ENCODE results near the gene KCNK3. TPM values are rescaled to one million over a fixed set of nuclear protein-coding genes. Genes with fewer than 3 reads are reported as not detected.

Gene KCNK3
- total and polyA plus RNA-seq, 2 of the 13 experiments (the other 11 are each of a cell fraction or from before 2014, with no cell fraction given), result not detected

DNA sequence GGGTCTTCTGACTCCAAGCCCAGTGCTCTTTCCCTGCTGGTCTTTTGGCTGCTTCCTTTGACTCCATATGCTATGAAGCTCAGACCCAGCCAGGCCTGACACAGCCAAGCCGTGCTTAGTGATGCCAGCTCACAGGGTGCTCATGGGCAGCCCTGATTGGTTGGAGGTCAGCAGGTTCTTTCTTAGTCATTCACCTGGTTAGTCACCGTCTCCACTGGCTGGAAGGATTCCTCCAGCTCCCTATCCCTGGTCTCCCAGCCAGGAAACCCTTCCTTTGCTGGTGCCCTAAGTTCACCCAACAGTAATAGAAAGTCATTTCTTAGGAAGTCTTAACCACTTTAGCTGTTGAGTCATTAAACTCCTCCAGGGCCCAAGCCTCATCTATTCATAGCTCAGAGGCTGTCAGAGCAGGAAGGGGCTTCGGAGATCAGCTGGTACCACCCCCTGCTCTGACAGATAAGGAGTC, 3.9 kb downstream of the KCNK3 start (continued):
- TF ChIP-seq ZNF331 (CRISPR knock-in tag; IDR thresholded peaks at IDR 0.05) (no peak), GATA4 (IDR thresholded peaks at IDR 0.05; ENCODE audit: borderline replicate concordance, low read depth) (no peak), IRF2 (CRISPR knock-in tag; IDR thresholded peaks at IDR 0.05) (no peak), ZKSCAN1 (IDR thresholded peaks at IDR 0.05; ENCODE audit: low read length) (no peak), SNAI1 (CRISPR knock-in tag; IDR thresholded peaks at IDR 0.05; ENCODE audit: borderline replicate concordance) (no peak), ZNF720 (CRISPR knock-in tag; IDR thresholded peaks at IDR 0.05) (no peak), AKAP8 (CRISPR knock-in tag; IDR thresholded peaks at IDR 0.05) (no peak)
- TF ChIP-seq, protein P1, sequence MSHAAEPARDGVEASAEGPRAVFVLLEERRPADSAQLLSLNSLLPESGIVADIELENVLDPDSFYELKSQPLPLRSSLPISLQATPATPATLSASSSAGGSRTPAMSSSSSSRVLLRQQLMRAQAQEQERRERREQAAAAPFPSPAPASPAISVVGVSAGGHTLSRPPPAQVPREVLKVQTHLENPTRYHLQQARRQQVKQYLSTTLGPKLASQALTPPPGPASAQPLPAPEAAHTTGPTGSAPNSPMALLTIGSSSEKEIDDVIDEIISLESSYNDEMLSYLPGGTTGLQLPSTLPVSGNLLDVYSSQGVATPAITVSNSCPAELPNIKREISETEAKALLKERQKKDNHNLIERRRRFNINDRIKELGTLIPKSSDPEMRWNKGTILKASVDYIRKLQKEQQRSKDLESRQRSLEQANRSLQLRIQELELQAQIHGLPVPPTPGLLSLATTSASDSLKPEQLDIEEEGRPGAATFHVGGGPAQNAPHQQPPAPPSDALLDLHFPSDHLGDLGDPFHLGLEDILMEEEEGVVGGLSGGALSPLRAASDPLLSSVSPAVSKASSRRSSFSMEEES (CRISPR knock-in tag; IDR thresholded peaks at IDR 0.05), result no peak

DNA sequence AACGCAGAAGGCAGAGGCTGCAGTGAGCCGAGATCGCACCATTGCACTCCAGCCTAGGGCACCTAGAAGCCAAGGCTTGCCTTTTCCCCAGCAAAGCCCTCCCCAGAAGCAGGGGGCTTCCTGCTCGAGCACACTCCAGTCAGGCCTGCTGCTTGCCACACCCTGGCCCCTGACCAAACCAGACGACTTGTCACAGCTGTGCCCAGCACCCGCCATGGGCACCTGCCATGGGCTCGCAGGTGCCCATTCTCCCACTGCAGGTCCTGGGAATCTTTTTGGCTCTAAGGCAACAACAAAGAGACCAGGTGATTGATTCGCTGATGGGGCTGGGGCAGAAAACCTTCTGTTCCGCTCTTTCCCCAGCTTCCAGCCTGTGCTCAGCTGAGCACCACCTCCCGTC, 4.9 kb downstream of the KCNK3 start:
- H3K36me3 ChIP-seq (replicated peaks in 1 of 2; ENCODE audit: control insufficient read depth in 1 of 2, insufficient read depth in 2 of 2, low read length in 2 of 2), result no peaks in the 10 kb centered on the region
- no peak overlapping the region for H2AFZ ChIP-seq (ENCODE audit: low read length)
- no peaks in the 10 kb centered on the region; the same call in 1 of the 2 replicates for H4K20me1 ChIP-seq (ENCODE audit: insufficient read depth, low read length)
- H3K9ac ChIP-seq (ENCODE audit: insufficient read depth, low read depth, low read length), result no peak overlapping the region
- H3K27me3 ChIP-seq (ENCODE audit: control insufficient read depth in 1 of 2, insufficient read depth in 2 of 2, low read length in 2 of 2), result peaks cover 8 to 79% of the 10 kb centered on the region in 2 experiments; a peak in 4 of 5 replicates
- H3K4me3 ChIP-seq (replicated peaks in 1 of 3; ENCODE audit: insufficient read depth in 1 of 3, low read depth in 2 of 3, low read length in 3 of 3), result no peak overlapping the region
- no peak overlapping the region for H3K4me2 ChIP-seq (ENCODE audit: low read depth, low read length)
- H3K79me2 ChIP-seq (ENCODE audit: insufficient read depth, low read length), result no peaks in the 10 kb centered on the region
- ChIA-PET CTCF (ENCODE audit: low intra/inter-chr PET ratio, low total read pairs) (no interaction called here), POLR2A (no interaction called here)
- BruUV-seq (replicated peaks), result no TSS peak
- no peak overlapping the region for H3K27ac ChIP-seq (ENCODE audit: extremely low read length, insufficient read depth, low read length)
- in situ Hi-C loops (cut with HindIII; ENCODE audit: extremely low pct_ligation_motif_present, low pct_unique_long_range_greater_than_20kb), result no loop called here
- DNase-seq (ENCODE audit: low spot score), result no peak
- no peak for FAIRE-seq
- no peaks in the 10 kb centered on the region for H3K4me1 ChIP-seq (ENCODE audit: insufficient read depth, low read length)
- ATAC-seq, result no peak
- WGBS (ENCODE audit: low lambda C conversion rate), result 33% methylated on average over 10 of the region's 10 CpGs
- TF ChIP-seq AGO2 (optimal IDR thresholded peaks at IDR 0.05; ENCODE audit: low read depth, low read length), result no peak
- intact Hi-C loops (cut with micrococcal nuclease; ENCODE audit: unreplicated experiment), result no loop called here
- H3K9me3 ChIP-seq (ENCODE audit: low read length), result no peaks in the 10 kb centered on the region

All from HepG2 (cell line).